ENCODE measurements around the gene ARHGAP1.

ARHGAP1 gene

DNA sequence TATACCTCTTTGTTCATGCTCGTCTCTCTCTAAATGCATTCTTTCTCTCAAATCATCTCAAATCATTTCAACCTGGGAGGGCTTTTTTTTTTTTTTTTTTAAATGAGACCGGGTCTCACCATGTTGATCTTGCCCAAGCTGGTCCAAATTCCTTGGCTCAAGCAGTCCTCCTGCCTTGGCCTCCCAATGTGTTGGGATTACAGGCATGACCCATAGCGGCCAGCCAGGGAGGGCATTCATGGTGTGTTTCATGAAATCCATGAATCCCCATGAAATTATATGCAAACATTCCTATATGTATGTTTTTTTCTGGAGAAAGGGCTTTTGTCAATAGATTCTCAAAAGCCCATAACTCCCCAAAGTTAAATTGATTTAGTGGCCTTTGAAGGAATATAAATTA, 56.9 kb downstream of the ARHGAP1 start:
- no peak for DNase-seq (ENCODE audit: insufficient read length, low spot score)
- FAIRE-seq = no peak
- no peak for TF ChIP-seq POLR2A (IDR thresholded peaks at IDR 0.05; ENCODE audit: low read depth, low read length)

DNA sequence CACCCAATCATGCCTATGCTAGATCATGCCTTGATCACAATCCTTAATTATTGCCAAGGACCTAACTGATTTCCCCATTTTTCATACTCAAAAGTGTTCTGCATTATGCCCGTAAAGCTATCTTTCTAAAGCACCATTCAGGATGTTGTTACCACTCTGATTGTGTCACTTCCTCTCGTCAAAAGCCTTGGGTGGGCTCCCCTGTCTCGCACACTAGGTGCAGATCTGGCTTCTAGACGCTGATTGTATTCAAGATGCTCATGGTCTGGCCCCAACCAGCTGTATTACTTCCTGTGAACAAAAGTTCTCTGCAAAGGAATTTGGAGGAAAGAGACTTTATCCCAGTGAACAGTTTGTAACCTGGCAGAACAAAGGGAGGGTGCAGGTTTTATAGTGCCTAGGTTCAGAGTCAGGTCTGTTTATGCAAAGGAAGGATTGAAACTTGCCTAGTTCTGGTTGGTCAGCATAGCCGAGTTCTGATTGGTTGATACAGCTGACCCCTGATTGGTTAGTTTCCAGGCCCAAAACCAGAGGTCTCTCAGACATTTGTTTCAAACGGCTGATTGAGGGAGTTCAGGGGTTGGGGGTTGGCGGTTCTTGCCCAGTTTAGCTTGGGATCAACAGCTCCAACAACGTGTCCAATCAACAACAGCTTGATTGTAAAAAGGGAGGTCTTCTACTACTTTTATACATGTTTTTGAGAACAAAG, 57.6 kb downstream of the ARHGAP1 start:
- FAIRE-seq = no peak
- no peak for TF ChIP-seq POLR2A (IDR thresholded peaks at IDR 0.05; ENCODE audit: low read depth, low read length)
- no peak for DNase-seq (ENCODE audit: insufficient read length, low spot score)

DNA sequence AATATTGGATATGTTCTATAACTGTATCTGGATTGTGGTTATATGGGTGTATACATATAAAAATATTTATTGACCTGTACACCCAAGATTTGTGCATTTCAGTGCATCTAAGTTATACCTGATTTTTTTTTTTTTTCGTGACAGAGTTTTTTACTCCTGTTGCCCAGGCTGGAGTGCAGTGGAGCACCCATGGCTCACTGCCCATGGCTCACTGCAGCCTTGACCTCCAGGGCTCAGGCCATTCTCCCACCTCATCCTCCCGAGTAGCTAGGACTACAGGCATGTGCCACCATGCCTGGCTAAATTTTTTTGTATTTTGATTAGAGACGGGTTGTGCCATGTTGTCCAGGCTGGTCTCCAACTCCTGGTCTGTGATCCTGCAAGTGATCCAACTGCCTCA, 58.8 kb downstream of the ARHGAP1 start:
- no peak for TF ChIP-seq POLR2A (IDR thresholded peaks at IDR 0.05; ENCODE audit: low read depth, low read length)
- FAIRE-seq (no peak), DNase-seq (ENCODE audit: insufficient read length, low spot score) (no peak)

DNA sequence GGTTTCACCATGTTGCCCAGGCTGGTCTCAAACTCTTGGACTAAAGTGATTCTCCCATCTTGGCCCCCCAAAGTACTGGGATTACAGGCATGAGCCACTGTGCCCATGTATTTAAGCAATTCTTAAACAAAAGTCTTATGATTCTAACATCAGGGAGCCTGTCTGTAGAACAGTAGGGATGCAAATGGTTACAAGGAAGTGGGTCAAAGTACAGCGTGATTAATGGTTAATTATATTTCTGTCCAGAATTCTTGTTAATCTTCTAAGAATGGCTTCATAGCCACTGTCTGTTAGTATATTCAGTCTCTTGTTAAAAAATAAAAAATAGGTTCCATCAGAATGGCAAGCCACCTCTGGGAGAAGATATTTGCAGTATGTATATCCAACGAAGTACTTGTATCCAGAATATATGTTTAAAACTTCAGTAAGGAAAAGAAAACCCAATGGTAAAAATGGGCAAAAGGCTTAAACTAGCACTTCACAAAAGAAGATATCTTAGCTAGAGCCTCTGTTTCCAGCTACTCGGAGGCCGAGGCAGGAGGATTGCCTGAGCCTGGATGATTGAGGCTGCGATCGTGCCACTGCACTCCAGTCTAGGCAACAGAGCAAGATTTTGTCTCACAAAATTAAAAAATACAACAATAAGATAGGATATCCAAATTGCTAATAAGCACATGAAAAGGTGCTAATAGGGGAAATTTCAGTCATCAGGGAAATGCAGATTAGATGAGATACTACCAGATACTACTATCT, 60.2 kb downstream of the ARHGAP1 start:
- DNase-seq (ENCODE audit: insufficient read length, low spot score) = no peak
- no peak for FAIRE-seq
- no peak for TF ChIP-seq POLR2A (IDR thresholded peaks at IDR 0.05; ENCODE audit: low read depth, low read length)

DNA sequence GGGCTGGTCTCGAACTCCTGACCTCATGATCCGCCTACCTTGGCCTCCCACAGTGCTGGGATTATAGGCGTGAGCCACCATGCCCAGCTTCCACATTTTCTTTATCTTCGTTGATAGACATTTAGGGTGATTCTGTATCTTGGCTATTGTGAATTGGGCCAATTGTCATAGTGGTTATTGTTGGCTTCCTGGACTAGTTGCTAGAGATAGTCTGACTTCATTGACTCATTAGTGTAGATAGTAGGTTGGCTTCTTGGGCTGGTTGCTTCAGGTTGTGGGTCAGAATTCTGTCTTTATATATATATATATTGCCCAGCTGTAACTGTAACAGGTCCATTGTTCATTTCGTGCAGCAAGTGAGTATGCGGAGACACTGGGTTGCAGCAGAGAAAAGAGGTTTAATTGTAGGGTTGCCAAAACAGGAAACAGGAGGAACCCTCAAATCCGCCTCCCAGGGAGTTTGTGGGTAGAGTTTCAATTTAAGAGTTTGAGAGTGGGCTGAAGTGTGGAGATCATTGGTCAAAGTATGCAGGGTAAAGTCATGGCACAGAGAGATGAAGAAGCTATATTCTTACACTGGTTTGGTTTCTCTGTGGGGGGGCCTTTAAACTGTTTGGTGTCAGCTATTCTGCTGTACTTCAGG, 61.1 kb downstream of the ARHGAP1 start:
- no peak for DNase-seq (ENCODE audit: insufficient read length, low spot score)
- FAIRE-seq = no peak

DNA sequence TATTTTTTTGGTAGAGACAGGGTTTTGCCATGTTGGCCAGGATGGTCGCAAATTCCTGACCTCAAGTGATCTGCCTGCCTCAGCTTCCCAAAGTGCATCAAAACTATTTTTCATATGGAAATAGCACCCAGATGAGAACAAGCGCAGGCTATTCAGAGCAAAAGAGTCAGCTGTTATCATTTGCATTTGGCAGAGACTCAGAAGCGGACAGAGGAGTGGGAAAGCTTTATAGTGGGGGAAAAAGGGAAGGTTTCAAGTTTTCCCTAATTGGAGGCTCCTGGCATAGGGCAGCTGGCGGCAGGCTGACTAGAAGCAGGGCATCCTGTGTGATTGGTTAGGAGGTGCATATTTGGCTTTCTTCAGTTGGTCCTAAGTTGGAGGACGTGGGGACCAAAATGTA, 62.9 kb downstream of the ARHGAP1 start:
- FAIRE-seq (no peak), DNase-seq (ENCODE audit: insufficient read length, low spot score) (no peak)
- no peak for TF ChIP-seq POLR2A (IDR thresholded peaks at IDR 0.05; ENCODE audit: low read depth, low read length)

More for the DNA sequence above, 61.1 kb downstream of the ARHGAP1 start:
- TF ChIP-seq POLR2A (IDR thresholded peaks at IDR 0.05; ENCODE audit: low read depth, low read length) = no peak

DNA sequence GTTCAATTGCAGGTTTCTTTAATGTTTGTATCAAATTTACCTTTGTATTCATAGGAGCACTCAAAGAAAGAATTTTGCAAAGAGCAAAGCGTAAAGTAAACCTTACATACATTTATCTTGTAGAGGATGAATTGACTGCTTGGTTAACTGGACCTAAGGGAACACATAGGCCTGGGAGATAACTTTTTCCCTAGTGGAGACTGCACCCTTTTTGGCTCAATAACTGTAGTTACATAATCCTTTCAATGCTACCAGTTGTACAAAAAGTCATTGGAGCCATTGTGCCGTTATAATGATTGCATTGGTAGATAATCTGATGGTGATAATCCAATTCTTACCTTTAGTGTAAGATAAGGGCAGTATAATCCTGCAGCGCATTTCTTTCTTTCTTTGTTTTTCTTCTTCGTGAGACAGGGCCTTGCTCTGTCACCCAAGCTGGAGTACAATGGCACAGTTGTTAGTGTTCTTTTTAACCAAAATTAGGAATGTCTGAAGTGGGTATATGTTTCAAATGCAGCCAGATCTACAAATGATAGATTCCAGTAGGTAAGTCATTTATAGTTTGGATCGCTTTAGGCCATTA, 64.8 kb downstream of the ARHGAP1 start:
- FAIRE-seq (no peak), DNase-seq (ENCODE audit: insufficient read length, low spot score) (no peak)
- no peak for TF ChIP-seq POLR2A (IDR thresholded peaks at IDR 0.05; ENCODE audit: low read depth, low read length)

DNA sequence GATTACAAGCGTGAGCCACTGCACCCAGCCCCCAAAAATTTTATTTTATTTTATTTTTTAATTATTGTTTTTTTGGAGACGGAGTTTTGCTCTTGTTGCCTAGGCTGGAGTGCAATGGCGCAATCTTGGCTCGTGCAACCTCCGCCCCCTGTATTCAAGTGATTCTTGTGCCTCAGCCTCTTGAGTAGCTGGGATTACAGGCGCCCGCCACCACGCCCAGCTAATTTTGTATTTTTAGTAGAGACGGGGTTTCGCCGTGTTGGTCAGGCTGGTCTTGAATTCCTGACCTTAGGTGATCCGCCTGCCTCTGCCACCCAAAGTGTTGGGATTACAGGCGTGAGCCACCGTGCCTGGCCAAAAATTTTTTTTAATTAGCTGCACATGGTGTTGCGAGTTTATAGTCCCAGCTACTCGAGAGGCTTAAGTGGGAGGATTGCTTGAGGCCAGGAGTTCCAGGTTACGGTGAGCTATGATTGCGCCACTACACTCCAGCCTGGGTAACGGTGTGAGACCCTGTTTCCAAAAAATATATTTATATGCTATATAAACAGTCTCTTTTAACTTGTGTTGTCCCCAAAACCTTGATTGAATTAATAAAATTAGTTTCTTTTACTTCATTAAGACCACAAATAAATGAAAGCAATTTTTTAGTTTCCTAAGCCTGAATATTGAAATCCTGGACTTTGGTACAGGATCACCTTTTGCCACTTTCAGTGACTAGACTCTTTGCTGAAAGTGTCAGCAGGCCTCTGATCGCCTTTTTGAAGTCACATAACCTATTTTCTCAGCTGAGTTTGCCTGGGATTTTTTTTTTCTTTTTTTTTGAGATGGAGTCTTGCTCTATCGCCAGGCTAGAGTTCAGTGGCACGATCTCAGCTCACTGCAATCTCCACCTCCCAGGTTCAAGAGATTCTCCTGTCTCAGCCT, 66.9 kb downstream of the ARHGAP1 start:
- no peak for DNase-seq (ENCODE audit: insufficient read length, low spot score)
- FAIRE-seq = no peak
- no peak for TF ChIP-seq POLR2A (IDR thresholded peaks at IDR 0.05; ENCODE audit: low read depth, low read length)

DNA sequence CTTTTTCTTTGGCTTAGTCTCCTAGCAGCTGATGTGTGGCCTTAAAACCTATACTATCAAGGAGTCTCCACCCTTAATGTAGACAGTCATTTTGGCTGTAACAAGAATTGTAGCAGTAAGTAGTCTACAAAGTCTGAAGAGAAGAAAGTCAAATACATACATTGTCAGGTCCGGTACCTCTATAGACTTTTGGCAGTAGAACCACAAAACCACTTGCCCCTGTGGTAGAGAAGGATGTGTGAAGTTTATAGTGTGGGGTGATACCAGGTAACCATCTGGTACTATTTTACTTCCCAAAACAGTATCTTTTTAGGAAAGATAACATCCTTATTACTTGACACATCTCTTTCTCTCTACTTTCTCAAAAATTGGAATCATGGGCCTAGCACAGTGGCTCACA, 67.9 kb downstream of the ARHGAP1 start:
- no peak for TF ChIP-seq POLR2A (IDR thresholded peaks at IDR 0.05; ENCODE audit: low read depth, low read length)
- DNase-seq (ENCODE audit: insufficient read length, low spot score) (no peak), FAIRE-seq (no peak)

DNA sequence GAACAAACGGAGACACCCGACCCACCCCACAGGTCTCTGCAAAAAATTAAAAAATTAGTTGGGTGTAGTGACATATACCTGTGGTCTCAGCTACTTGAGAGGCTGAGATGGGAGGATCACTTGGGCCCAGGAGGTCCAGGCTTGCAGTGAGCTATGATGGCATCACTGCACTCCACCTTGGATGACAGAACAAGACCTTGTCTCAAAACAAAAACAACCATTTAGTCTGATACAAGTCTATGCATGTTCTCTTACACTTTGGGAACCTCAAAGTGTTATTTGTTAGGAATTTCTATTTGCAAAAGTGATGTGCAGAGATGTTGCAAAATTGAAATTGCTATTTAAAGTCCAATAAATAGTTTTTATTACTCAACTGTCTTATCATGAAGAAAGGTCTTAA, 68.7 kb downstream of the ARHGAP1 start:
- DNase-seq (ENCODE audit: insufficient read length, low spot score) (no peak), FAIRE-seq (no peak)
- TF ChIP-seq POLR2A (IDR thresholded peaks at IDR 0.05; ENCODE audit: low read depth, low read length) = no peak

DNA sequence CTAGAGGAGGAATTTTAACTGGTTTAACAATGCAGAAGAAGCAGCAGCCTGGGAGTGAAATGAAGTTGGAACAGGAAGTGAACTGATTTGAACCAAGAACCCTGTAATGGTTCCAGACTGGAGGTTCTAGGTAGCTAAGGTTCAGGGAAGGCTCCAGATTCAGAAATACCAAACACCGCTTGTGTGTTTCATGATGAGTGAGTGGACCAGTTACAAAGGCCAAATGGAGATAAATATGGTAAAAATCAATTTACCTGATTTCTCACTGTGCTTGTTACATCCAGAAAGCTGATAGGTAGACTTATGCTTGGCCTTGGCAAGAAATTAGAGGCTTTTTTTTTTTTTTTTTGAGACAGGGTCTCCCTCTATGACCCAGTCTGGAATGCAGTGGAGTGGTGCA, 70.2 kb downstream of the ARHGAP1 start:
- no peak for DNase-seq (ENCODE audit: insufficient read length, low spot score)
- TF ChIP-seq POLR2A (IDR thresholded peaks at IDR 0.05; ENCODE audit: low read depth, low read length) = no peak
- FAIRE-seq = no peak

DNA sequence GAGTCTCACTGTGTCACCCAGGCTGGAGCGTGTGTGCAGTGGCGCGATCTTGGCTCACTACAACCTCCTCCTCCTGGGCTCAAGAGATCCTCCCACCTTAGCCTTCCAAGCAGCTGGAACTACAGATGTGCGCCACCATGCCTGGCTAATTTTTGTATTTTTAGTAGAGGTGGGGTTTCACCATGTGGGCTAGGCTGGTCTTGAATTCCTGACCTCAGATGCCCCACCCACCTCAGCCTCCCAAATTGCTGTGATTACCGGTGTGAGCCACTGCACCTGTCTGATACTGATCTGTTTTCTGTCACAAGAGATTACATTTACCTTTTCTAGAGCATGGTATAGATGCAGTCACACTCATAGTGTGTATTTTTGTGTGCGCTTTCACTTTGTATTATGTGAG, 71.5 kb downstream of the ARHGAP1 start:
- no peak for DNase-seq (ENCODE audit: insufficient read length, low spot score)
- no peak for FAIRE-seq

More for the DNA sequence above, 71.5 kb downstream of the ARHGAP1 start:
- TF ChIP-seq POLR2A (IDR thresholded peaks at IDR 0.05; ENCODE audit: low read depth, low read length) = no peak

Data from H54 (cell line).